ENCODE results near the gene GCK.

GCK gene

GRCh38 chr7:44189286-44189992 lies at the start of gene GCK:
GCK (minus strand) TSS chr7:44189439; CDS start chr7:44188953, 486 bp downstream.
- FAIRE-seq (no peak), DNase-seq (ENCODE audit: insufficient read length, low spot score) (no peak)

- no peak for FAIRE-seq
- DNase-seq (ENCODE audit: insufficient read length, low spot score) = no peak
These were observed 49.0 kb upstream of the GCK start for GRCh38 chr7:44238116-44238695.

- DNase-seq (ENCODE audit: insufficient read length, low spot score) (no peak), FAIRE-seq (no peak)
These were observed 48.5 kb upstream of the GCK start for GRCh38 chr7:44237696-44238095.

- FAIRE-seq (no peak), DNase-seq (ENCODE audit: insufficient read length, low spot score) (no peak)
These were observed 47.1 kb upstream of the GCK start for GRCh38 chr7:44236333-44236728.

GRCh38 chr7:44235582-44236332 lies 46.5 kb upstream of the GCK start:
- no peak for DNase-seq (ENCODE audit: insufficient read length, low spot score)

GRCh38 chr7:44235066-44235465 lies 45.8 kb upstream of the GCK start:
- DNase-seq (ENCODE audit: insufficient read length, low spot score) = no peak

More at GRCh38 chr7:44235582-44236332, 46.5 kb upstream of the GCK start:
- no peak for FAIRE-seq

DNA sequence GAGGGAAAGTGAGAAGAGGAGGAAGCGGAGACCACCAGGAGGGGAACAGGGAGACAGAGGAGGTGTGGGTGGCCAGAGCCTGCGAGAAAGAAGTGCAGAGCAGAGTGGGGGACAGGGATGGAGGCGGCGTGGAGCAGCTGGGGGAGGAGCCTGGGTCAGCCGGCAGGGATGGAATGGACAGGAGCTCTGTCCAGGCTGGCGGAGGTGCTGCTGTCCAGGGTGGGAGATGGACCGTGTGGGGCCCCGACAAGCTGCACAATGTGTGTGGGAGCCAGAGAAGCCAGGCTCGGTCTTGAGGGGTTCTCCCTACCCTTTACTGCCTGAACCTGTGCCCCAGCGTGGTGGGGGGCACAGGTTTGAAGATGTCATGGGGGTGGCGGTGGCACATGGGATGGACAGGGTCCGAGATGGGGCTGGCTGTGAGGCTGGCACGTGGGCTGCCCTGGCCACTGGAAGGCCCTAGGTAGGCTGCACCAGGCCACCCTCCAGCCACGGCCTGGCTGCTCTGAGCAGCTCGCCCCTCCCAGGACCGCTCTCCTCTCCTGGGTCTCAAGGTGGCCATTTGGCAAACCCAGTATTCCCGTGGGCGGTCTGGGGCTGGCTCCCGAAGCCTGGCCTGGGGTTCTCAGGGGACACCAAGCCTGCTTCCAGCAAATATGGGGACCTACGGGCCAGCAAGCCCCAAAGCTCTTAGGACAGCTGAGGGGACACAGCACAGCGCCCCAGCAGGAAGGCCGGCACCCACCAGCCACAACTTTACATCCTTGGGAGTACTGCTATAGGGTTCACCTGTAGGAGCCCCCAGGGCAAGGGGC lies 43.9 kb upstream of the GCK start:
- FAIRE-seq = no peak
- DNase-seq (ENCODE audit: insufficient read length, low spot score) = no peak

More at GRCh38 chr7:44235066-44235465, 45.8 kb upstream of the GCK start:
- FAIRE-seq = no peak

- FAIRE-seq (no peak), DNase-seq (ENCODE audit: insufficient read length, low spot score) (no peak)
These were observed 43.2 kb upstream of the GCK start for GRCh38 chr7:44232396-44232795.

- no peak for FAIRE-seq
- no peak for DNase-seq (ENCODE audit: insufficient read length, low spot score)
These were observed 41.8 kb upstream of the GCK start for GRCh38 chr7:44231088-44231487.

DNA sequence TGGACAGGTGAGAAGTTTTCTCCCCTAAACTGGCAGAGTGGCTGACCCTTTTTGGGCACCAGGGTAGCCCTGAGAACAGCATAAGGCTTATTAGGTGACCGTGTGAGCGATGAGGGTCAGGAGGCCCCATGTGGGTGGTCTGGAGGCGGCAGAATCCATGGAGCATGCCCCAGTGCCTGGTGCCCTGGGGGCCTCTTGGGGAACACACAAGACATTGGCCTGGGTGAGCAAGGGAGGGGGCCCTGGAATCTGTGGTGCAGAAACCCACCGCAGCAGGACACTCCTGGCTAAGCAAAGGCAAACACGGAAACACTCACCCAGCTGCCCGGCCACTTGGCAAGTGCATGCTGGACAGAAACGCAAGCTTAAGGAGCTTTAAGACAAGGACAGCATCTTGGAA lies 41.0 kb upstream of the GCK start:
- DNase-seq (ENCODE audit: insufficient read length, low spot score) (no peak), FAIRE-seq (no peak)

GRCh38 chr7:44229546-44230105 lies 40.4 kb upstream of the GCK start:
- no peak for FAIRE-seq

GRCh38 chr7:44228571-44229350 lies 39.5 kb upstream of the GCK start:
- DNase-seq (ENCODE audit: insufficient read length, low spot score) (no peak), FAIRE-seq (no peak)

More at GRCh38 chr7:44229546-44230105, 40.4 kb upstream of the GCK start:
- no peak for DNase-seq (ENCODE audit: insufficient read length, low spot score)

DNA sequence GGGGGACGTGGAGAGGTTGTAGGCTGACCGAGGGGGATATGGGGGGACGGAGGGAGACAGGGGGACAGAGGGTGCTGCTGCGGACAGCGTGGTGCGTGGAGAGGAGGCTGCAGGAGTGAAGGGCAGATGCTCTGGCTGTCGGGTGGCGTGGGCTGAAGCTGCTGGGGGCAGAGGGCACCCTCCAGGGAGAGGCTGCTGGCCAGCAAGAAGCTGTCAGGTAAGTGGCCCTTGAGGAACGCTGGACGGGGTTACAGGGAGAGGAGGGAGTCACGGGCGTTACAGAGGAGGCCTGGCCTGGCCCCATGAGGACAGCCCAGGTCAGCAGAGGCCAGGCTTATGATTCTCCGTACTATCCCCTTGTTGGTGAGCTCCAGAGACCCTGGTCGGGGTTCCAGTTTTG lies 38.7 kb upstream of the GCK start:
- FAIRE-seq = no peak
- DNase-seq (ENCODE audit: insufficient read length, low spot score) = no peak

- no peak for DNase-seq (ENCODE audit: insufficient read length, low spot score)
- no peak for FAIRE-seq
These were observed 37.1 kb upstream of the GCK start for GRCh38 chr7:44226396-44226753.

DNA sequence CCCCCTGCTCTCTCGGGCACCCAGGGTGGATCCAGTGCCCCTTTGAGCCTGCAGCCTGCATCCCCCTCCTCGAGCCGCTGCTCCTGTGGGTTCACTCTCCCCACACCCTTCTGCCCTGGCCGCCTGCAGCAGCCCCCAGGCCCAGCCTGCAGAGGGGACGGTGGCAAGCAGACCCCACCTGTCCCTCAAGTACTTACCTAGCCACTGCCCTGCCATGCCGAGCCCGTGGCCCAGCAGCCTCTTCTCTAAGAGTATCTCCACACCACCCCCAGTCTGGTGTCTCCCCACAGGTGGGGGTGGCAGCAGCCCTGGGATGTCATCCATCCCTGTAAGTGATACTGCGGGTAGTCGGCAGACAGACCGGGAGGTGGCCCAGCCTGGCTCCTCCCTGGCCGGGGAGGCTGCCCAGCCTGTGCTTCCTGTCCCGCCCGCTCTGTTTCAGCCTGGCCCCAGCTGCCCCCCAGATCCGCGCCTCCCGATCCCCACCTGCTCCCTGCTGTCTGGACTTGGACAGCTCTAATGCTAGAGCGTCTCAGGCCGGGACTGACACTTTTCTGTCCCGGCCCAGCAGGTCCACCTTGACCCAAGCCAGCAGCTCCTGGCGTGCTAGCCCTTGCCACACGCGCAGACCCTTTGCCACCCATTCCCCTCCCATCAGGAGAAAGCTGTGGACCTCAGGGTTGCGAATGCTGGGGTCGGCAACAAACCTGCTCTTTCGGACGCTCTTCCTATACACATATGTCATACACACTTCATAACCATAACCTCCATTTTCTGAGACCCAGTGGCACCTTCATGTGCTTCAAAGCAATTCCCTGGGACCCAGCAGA lies 36.5 kb upstream of the GCK start:
- DNase-seq (ENCODE audit: insufficient read length, low spot score) (no peak), FAIRE-seq (no peak)

DNA sequence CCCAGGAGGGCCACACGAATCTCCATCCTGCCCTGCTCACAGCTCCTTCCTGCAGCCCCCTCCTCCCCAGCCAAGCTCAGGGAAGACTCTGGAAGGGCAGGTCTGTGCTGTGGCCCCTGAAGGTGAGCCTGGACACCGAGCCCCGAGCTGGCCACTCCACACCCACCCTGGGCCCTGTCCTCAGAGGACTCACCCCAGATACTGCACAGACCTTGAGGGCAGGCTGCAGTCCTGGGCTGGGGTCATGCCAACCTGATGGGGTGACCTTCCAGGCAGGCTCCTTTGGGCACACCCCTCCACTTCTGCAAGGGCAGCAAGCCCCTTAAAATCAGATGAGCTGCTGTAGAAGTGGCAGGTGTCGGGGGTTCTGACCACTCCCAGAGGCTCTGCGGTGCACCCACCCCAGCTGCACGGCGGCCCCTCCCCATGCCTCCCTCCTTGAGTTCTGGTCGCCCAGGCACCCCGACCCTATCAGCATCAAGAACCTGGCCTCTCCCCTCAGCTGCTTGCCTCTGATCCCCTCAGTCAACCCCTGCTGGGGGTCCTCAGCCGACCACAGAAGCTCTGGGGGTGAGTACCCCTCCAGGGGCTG lies 35.8 kb upstream of the GCK start:
- FAIRE-seq = no peak
- DNase-seq (ENCODE audit: insufficient read length, low spot score) = no peak

DNA sequence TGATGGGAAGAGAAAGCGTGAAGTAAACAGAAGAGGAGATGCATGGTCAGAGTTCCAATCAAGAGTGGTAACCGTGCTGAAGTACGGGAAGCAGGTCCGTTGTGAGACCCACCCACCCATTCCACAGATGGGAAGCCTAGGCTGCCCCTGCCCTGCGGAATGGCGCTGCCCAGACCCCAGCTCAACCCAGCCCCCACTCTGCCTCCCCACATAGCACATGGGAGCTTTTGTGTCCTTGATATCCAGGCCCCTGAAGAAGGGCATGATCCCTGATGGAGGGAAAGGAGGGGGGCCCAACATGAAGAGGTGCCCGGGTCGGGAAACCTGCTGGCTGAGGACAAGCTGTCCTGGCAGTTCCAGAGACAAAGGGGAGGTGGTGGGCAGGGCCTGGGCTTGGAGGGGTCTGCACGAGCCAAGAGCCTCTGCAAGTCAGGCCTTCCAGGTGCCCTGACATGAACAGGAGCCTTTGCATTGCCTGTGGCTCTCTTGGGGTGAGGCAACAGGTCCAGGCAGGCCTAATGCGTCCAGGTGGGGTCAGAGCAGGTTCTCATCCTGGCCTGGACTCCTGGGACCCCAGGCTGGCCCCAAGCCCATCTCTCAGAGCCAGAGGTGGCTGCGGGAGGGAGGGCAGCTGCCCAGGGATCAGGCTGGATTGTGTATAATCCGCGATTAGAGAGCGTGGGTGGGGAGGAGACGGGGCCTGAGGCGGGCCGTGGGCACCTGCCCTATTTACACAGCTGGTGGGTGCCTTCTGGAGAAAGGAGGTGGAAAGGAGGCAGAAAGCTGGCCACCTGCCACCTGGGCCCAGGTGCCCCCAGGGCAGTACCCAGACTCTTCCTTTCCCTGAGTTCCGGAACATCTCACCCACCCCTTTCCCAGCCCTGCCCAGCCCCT lies 35.1 kb upstream of the GCK start:
- no peak for FAIRE-seq
- no peak for DNase-seq (ENCODE audit: insufficient read length, low spot score)

Measured in GM19239 (cell line).